WTC11 (cell line): ENCODE data around the gene CTXN3. TPM values are rescaled to one million over a fixed set of nuclear protein-coding genes. Genes with fewer than 3 reads are reported as not detected.

Experiments used
- ATAC-seq: fragments of 200-7000 bp; cut with Tn5 transposase; 2 replicates; pipeline ENCODE4 v1.10.0; 2021; ENCODE audit warnings: mild to moderate bottlenecking, moderate library complexity
- CTCF ChIA-PET: fragments of 300-600 bp; sonication (Branson Sonifier 250); formaldehyde crosslinking; loops from one replicate; lab custom pipeline; 2021; ENCODE audit warnings: antibody characterized with exemption; lab: Charles Lee
- POLR2A ChIA-PET: fragments of 350-600 bp; sonication (Branson Sonifier 250); formaldehyde crosslinking; loops from one replicate; lab custom pipeline; 2021; ENCODE audit warnings: antibody characterized with exemption; lab: Charles Lee
- DNase-seq: peaks from one replicate; pipeline ENCODE4 v3.0.0; 2021; ENCODE audit warnings: low spot score
- H3K27ac Mint-ChIP-seq: 2 replicates; pipeline ENCODE4 v1.8.0; 2021; ENCODE audit warnings: mixed read lengths
- H3K27me3 Mint-ChIP-seq: 2 replicates; pipeline ENCODE4 v1.8.0; 2021; ENCODE audit warnings: low read depth, mild to moderate bottlenecking, moderate library complexity, mixed read lengths
- H3K36me3 Mint-ChIP-seq: 2 replicates; pipeline ENCODE4 v1.8.0; 2021; ENCODE audit warnings: mixed read lengths
- H3K4me1 Mint-ChIP-seq: 2 replicates; pipeline ENCODE4 v1.8.0; 2022; ENCODE audit warnings: mixed read lengths
- H3K4me3 Mint-ChIP-seq: 2 replicates; pipeline ENCODE4 v1.8.0; 2021; ENCODE audit warnings: mild to moderate bottlenecking, moderate library complexity, mixed read lengths
- H3K9me3 Mint-ChIP-seq: 2 replicates; pipeline ENCODE4 v1.8.0; 2021; ENCODE audit warnings: mixed read lengths
- CREB1 ChIP-seq: sonication (generic); formaldehyde crosslinking; IDR thresholded peaks from 2 replicates; pipeline ENCODE4 v1.8.0; 2023; ENCODE audit warnings: mild to moderate bottlenecking, missing genetic modification reagents
- ERG ChIP-seq: fragments of 250-450 bp; sonication (Bioruptor Pico); IDR thresholded peaks from 2 replicates; pipeline ENCODE4 v1.8.0; 2021; ENCODE audit warnings: mild to moderate bottlenecking
- ESRRA ChIP-seq: sonication (generic); formaldehyde crosslinking; IDR thresholded peaks from 2 replicates; pipeline ENCODE4 v1.8.1; 2022; ENCODE audit warnings: mild to moderate bottlenecking, missing genetic modification reagents, borderline replicate concordance
- GABPB1 ChIP-seq: sonication (generic); formaldehyde crosslinking; IDR thresholded peaks from 2 replicates; pipeline ENCODE4 v1.8.1; 2023; ENCODE audit warnings: mild to moderate bottlenecking, missing genetic modification reagents
- GRHL2 ChIP-seq: fragments of 250-450 bp; sonication (Bioruptor Pico); IDR thresholded peaks from 2 replicates; pipeline ENCODE4 v1.8.0; 2022; ENCODE audit warnings: mild to moderate bottlenecking, moderate library complexity; ENCODE audit not compliant: insufficient replicate concordance, severe bottlenecking
- MAX ChIP-seq: sonication (generic); formaldehyde crosslinking; IDR thresholded peaks from 2 replicates; pipeline ENCODE4 v1.8.0; 2022; ENCODE audit warnings: mild to moderate bottlenecking, missing genetic modification reagents
- MLX ChIP-seq: sonication (generic); formaldehyde crosslinking; IDR thresholded peaks from 2 replicates; pipeline ENCODE4 v1.8.1; 2023; ENCODE audit warnings: mild to moderate bottlenecking, missing genetic modification reagents, moderate library complexity
- NFATC4 ChIP-seq: fragments of 250-450 bp; sonication (Bioruptor Pico); IDR thresholded peaks from 2 replicates; pipeline ENCODE4 v1.9.0; 2021; ENCODE audit warnings: mild to moderate bottlenecking
- NFE2L1 ChIP-seq: sonication (generic); formaldehyde crosslinking; IDR thresholded peaks from 2 replicates; pipeline ENCODE4 v1.8.1; 2023; ENCODE audit warnings: missing genetic modification reagents
- NR2C2 ChIP-seq: sonication (generic); formaldehyde crosslinking; IDR thresholded peaks from 2 replicates; pipeline ENCODE4 v1.8.0; 2022; ENCODE audit warnings: mild to moderate bottlenecking, missing genetic modification reagents
- RORB ChIP-seq: fragments of 250-450 bp; sonication (Bioruptor Pico); IDR thresholded peaks from 2 replicates; pipeline ENCODE4 v1.9.0; 2021; ENCODE audit warnings: mild to moderate bottlenecking
- SMAD3 ChIP-seq: sonication (generic); formaldehyde crosslinking; IDR thresholded peaks from 2 replicates; pipeline ENCODE4 v1.8.0; 2022; ENCODE audit warnings: missing genetic modification reagents, mild to moderate bottlenecking, borderline replicate concordance
- TEAD1 ChIP-seq: sonication (generic); formaldehyde crosslinking; IDR thresholded peaks from 2 replicates; pipeline ENCODE4 v1.8.0; 2022; ENCODE audit warnings: mild to moderate bottlenecking, missing genetic modification reagents
- ZBTB43 ChIP-seq: sonication (generic); formaldehyde crosslinking; IDR thresholded peaks from 2 replicates; pipeline ENCODE4 v1.8.1; 2023; ENCODE audit warnings: mild to moderate bottlenecking, missing genetic modification reagents
- total RNA-seq: library from RNA; stranded (reverse); gene quantifications from 3 replicates; pipeline ENCODE4 v1.2.3, GENCODE V29; 2021
- TF ChIP-seq, protein P1 (sequence below): sonication (generic); formaldehyde crosslinking; IDR thresholded peaks from 2 replicates; pipeline ENCODE4 v1.8.0; 2022; ENCODE audit warnings: mild to moderate bottlenecking, missing genetic modification reagents
- TF ChIP-seq, protein P2 (sequence below): fragments of 250-450 bp; sonication (Bioruptor Pico); IDR thresholded peaks from 2 replicates; pipeline ENCODE4 v1.9.0; 2021; ENCODE audit warnings: mild to moderate bottlenecking, borderline replicate concordance
- TF ChIP-seq, protein P3 (sequence below): sonication (generic); formaldehyde crosslinking; IDR thresholded peaks from 2 replicates; pipeline ENCODE4 v1.8.0; 2023; ENCODE audit warnings: mild to moderate bottlenecking, missing genetic modification reagents

The CTXN3 gene
- total RNA-seq, 1 experiment from 2014 or later, result not detected

GRCh38 chr5:127700237-127700766 is 51.4 kb downstream of the CTXN3 start (continued):
- TF ChIP-seq MLX (CRISPR knock-in tag) (no peak), SMAD3 (CRISPR knock-in tag) (no peak)

- TF ChIP-seq TEAD1 (CRISPR knock-in tag) (no peak), ZBTB43 (CRISPR knock-in tag) (no peak), NFE2L1 (CRISPR knock-in tag) (no peak), MAX (no peak), ESRRA (CRISPR knock-in tag) (no peak), RORB (CRISPR knock-in tag) (no peak), NFATC4 (CRISPR knock-in tag) (no peak), CREB1 (no peak), NR2C2 (CRISPR knock-in tag) (no peak), GRHL2 (CRISPR knock-in tag) (no peak), MLX (CRISPR knock-in tag) (no peak), ERG (CRISPR knock-in tag) (no peak), GABPB1 (CRISPR knock-in tag) (no peak)
- TF ChIP-seq, protein P1, sequence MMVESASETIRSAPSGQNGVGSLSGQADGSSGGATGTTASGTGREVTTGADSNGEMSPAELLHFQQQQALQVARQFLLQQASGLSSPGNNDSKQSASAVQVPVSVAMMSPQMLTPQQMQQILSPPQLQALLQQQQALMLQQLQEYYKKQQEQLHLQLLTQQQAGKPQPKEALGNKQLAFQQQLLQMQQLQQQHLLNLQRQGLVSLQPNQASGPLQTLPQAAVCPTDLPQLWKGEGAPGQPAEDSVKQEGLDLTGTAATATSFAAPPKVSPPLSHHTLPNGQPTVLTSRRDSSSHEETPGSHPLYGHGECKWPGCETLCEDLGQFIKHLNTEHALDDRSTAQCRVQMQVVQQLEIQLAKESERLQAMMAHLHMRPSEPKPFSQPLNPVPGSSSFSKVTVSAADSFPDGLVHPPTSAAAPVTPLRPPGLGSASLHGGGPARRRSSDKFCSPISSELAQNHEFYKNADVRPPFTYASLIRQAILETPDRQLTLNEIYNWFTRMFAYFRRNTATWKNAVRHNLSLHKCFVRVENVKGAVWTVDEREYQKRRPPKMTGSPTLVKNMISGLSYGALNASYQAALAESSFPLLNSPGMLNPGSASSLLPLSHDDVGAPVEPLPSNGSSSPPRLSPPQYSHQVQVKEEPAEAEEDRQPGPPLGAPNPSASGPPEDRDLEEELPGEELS, result no peak
- TF ChIP-seq, protein P2, sequence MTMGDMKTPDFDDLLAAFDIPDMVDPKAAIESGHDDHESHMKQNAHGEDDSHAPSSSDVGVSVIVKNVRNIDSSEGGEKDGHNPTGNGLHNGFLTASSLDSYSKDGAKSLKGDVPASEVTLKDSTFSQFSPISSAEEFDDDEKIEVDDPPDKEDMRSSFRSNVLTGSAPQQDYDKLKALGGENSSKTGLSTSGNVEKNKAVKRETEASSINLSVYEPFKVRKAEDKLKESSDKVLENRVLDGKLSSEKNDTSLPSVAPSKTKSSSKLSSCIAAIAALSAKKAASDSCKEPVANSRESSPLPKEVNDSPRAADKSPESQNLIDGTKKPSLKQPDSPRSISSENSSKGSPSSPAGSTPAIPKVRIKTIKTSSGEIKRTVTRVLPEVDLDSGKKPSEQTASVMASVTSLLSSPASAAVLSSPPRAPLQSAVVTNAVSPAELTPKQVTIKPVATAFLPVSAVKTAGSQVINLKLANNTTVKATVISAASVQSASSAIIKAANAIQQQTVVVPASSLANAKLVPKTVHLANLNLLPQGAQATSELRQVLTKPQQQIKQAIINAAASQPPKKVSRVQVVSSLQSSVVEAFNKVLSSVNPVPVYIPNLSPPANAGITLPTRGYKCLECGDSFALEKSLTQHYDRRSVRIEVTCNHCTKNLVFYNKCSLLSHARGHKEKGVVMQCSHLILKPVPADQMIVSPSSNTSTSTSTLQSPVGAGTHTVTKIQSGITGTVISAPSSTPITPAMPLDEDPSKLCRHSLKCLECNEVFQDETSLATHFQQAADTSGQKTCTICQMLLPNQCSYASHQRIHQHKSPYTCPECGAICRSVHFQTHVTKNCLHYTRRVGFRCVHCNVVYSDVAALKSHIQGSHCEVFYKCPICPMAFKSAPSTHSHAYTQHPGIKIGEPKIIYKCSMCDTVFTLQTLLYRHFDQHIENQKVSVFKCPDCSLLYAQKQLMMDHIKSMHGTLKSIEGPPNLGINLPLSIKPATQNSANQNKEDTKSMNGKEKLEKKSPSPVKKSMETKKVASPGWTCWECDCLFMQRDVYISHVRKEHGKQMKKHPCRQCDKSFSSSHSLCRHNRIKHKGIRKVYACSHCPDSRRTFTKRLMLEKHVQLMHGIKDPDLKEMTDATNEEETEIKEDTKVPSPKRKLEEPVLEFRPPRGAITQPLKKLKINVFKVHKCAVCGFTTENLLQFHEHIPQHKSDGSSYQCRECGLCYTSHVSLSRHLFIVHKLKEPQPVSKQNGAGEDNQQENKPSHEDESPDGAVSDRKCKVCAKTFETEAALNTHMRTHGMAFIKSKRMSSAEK (CRISPR knock-in tag), result no peak
- TF ChIP-seq, protein P3, sequence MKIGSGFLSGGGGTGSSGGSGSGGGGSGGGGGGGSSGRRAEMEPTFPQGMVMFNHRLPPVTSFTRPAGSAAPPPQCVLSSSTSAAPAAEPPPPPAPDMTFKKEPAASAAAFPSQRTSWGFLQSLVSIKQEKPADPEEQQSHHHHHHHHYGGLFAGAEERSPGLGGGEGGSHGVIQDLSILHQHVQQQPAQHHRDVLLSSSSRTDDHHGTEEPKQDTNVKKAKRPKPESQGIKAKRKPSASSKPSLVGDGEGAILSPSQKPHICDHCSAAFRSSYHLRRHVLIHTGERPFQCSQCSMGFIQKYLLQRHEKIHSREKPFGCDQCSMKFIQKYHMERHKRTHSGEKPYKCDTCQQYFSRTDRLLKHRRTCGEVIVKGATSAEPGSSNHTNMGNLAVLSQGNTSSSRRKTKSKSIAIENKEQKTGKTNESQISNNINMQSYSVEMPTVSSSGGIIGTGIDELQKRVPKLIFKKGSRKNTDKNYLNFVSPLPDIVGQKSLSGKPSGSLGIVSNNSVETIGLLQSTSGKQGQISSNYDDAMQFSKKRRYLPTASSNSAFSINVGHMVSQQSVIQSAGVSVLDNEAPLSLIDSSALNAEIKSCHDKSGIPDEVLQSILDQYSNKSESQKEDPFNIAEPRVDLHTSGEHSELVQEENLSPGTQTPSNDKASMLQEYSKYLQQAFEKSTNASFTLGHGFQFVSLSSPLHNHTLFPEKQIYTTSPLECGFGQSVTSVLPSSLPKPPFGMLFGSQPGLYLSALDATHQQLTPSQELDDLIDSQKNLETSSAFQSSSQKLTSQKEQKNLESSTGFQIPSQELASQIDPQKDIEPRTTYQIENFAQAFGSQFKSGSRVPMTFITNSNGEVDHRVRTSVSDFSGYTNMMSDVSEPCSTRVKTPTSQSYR, result no peak
- POLR2A ChIA-PET, result interaction anchor here (0.7 to 0.8 kb wide), 2 partner anchors 92 to 355 kb away, joined by 3 to 5 read pairs; no protein-coding TSS in a partner anchor
- Mint-ChIP-seq H3K27me3 (no peaks in the 10 kb centered on the region), H3K9me3 (no peaks in the 10 kb centered on the region), H3K27ac (no peak overlapping the region; the same call in 1 of the 2 replicates), H3K36me3 (no peaks in the 10 kb centered on the region), H3K4me3 (no peak overlapping the region), H3K4me1 (peaks cover 9% of the 10 kb centered on the region)
- CTCF ChIA-PET, result no interaction called here
- DNase-seq, result no peak
- no peak for ATAC-seq
Observed at GRCh38 chr5:127702434-127702833, 53.6 kb downstream of the CTXN3 start.
